ENCODE data around the gene ELF1. TPM values are rescaled to one million over a fixed set of nuclear protein-coding genes. Genes with fewer than 3 reads are reported as not detected.

The ELF1 gene
- total and polyA plus RNA-seq, 2 experiments from 2014 or later: 7.0 to 12.7 TPM

- H3K9me3 Mint-ChIP-seq: peaks cover 5% of the 10 kb centered on the region; the same call in 2 of the 3 replicates
- Histone ChIP-seq H3K4me3 (peak within 1 kb of the TSS; percentile 83), H3K27ac (ENCODE audit: low read depth) (peak within 1 kb of the TSS; percentile 94), H3F3A (replicated peaks; ENCODE audit: low read depth) (no peaks in the 10 kb centered on the region), H4K20me1 (replicated peaks; ENCODE audit: insufficient read depth) (peaks cover 2% of the 10 kb centered on the region; the same call in 1 of the 2 replicates), H3K27me3 (ENCODE audit: insufficient read depth) (no peaks in the 10 kb centered on the region), H3K79me2 (replicated peaks; ENCODE audit: insufficient read depth) (peaks cover 49% of the 10 kb centered on the region), H3K4me1 (ENCODE audit: insufficient read depth) (peaks cover 16% of the 10 kb centered on the region), H3K4me2 (peak within 1 kb of the TSS; percentile 84), H3K36me3 (ENCODE audit: insufficient read depth) (peaks cover 17% of the 10 kb centered on the region; the same call in 1 of the 2 replicates), H3K9me2 (ENCODE audit: insufficient read depth) (no peaks in the 10 kb centered on the region), H2AFZ (peak within 1 kb of the TSS; percentile 91)
- ATAC-seq (peak; percentile 70), DNase-seq (ENCODE audit: low spot score) (peak; percentile 97)
- peaks cover 15% of the 10 kb centered on the region for H3K27me3 Mint-ChIP-seq (ENCODE audit: insufficient read depth, low read depth, poor library complexity)
- peak within 1 kb of the TSS; percentile 99 for H3K4me3 Mint-ChIP-seq
- peak; percentile 59 for TF ChIP-seq CREB1 (CRISPR knock-in tag; IDR thresholded peaks at IDR 0.05; ENCODE audit: low read depth)
- TF ChIP-seq NANOG (IDR thresholded peaks at IDR 0.05; ENCODE audit: borderline replicate concordance): no peak
- TF ChIP-seq JUNB (IDR thresholded peaks at IDR 0.05; ENCODE audit: unreplicated experiment): no peak
- TF ChIP-seq STAT1 (IDR thresholded peaks at IDR 0.05; ENCODE audit: unreplicated experiment): no peak
- TF ChIP-seq CTCF (conservative IDR thresholded peaks at IDR 0.05; ENCODE audit: low read depth in 2 of 2): no peak
- no peak for TF ChIP-seq REST (IDR thresholded peaks at IDR 0.05; ENCODE audit: unreplicated experiment)
- TF ChIP-seq ZNF114 (CRISPR knock-in tag; IDR thresholded peaks at IDR 0.05): 0 out of 2 replicates have a peak, but pooled peaks have one; percentile 9
- no peak for TF ChIP-seq EZH2 (IDR thresholded peaks at IDR 0.05; ENCODE audit: low read depth, unreplicated experiment)
- TF ChIP-seq ZNF331 (CRISPR knock-in tag; IDR thresholded peaks at IDR 0.05; ENCODE audit: low read depth): no peak
- TF ChIP-seq ZNF462 (CRISPR knock-in tag; IDR thresholded peaks at IDR 0.05): 0 out of 2 replicates have a peak, but pooled peaks have one; percentile 35
- no peak for TF ChIP-seq EZH2phosphoT487 (IDR thresholded peaks at IDR 0.05; ENCODE audit: unreplicated experiment)
- TF ChIP-seq POLR2AphosphoS5 (IDR thresholded peaks at IDR 0.05; ENCODE audit: low read depth): peak; percentile 86
- no peak for TF ChIP-seq ETS1 (IDR thresholded peaks at IDR 0.05)
- peaks cover 17% of the 10 kb centered on the region for H3K36me3 Mint-ChIP-seq (ENCODE audit: low read depth)
- peak within 1 kb of the TSS; percentile 99 for H3K27ac Mint-ChIP-seq
- H3K4me1 Mint-ChIP-seq: peaks cover 21% of the 10 kb centered on the region
These were observed 42.2 kb upstream of the ELF1 start, which contains the start of gene WBP4 for GRCh38 chr13:41061075-41061913. TSS of gene WBP4 (plus strand) at chr13:41061509. CDS start at chr13:41061674, 165 bp downstream.
